CD4-positive, alpha-beta T cell treated with Interleukin-1 beta for 1 hour (primary cell): ENCODE measurements around the gene RBM15B.
"Not testable (repeated sequence)": the region's sequence is repeated elsewhere in the genome, so short reads cannot be mapped to it uniquely, and the experiment has no call there.

Experiments used
- DNase-seq, 2 donors: peaks; one replicate each; pipeline ENCODE4 v3.0.0-alpha.2; 2020 to 2022

RBM15B gene

GRCh38 chr3:51391075-51391565 lies at the start of gene RBM15B:
Gene RBM15B (plus strand): TSS chr3:51391285. CDS start chr3:51391400, 115 bp downstream.
- peak; percentile 98 for DNase-seq

GRCh38 chr3:51343918-51344687 lies 47.0 kb upstream of the RBM15B start:
- no peak for DNase-seq

- DNase-seq: no peak
Measured at GRCh38 chr3:51350751-51351150, 40.3 kb upstream of the RBM15B start.

GRCh38 chr3:51353131-51353530 lies 38.0 kb upstream of the RBM15B start:
- DNase-seq: no peak

- DNase-seq: no peak
Measured at GRCh38 chr3:51353691-51354090, 37.4 kb upstream of the RBM15B start.

- no peak for DNase-seq
Measured at GRCh38 chr3:51354172-51354571, 36.9 kb upstream of the RBM15B start.

GRCh38 chr3:51354731-51355615 lies 36.1 kb upstream of the RBM15B start:
- no peak for DNase-seq

GRCh38 chr3:51355891-51356578 lies 35.0 kb upstream of the RBM15B start:
- no peak for DNase-seq

GRCh38 chr3:51357856-51358255 lies 33.2 kb upstream of the RBM15B start:
- DNase-seq: no peak

- DNase-seq: no peak
Measured at GRCh38 chr3:51358981-51359380, 32.1 kb upstream of the RBM15B start.

- DNase-seq: no peak
Measured at GRCh38 chr3:51360806-51361205, 30.3 kb upstream of the RBM15B start.

- DNase-seq: no peak
Measured at GRCh38 chr3:51361746-51362145, 29.3 kb upstream of the RBM15B start.

GRCh38 chr3:51362476-51362875 lies 28.6 kb upstream of the RBM15B start:
- DNase-seq: no peak

- not testable (repeated sequence) for DNase-seq
Measured at GRCh38 chr3:51368276-51368675, 22.8 kb upstream of the RBM15B start.

GRCh38 chr3:51371943-51372557 lies 19.0 kb upstream of the RBM15B start:
- DNase-seq: peak; percentile 38 to 71

- no peak for DNase-seq
Measured at GRCh38 chr3:51373658-51374421, 17.2 kb upstream of the RBM15B start.

GRCh38 chr3:51374456-51374855 lies 16.6 kb upstream of the RBM15B start:
- no peak for DNase-seq

- no peak for DNase-seq
Measured at GRCh38 chr3:51375136-51375535, 15.9 kb upstream of the RBM15B start.

- no peak for DNase-seq
Measured at GRCh38 chr3:51375571-51375970, 15.5 kb upstream of the RBM15B start.

- no peak for DNase-seq
Measured at GRCh38 chr3:51378065-51378464, 13.0 kb upstream of the RBM15B start.

GRCh38 chr3:51378726-51379125 lies 12.4 kb upstream of the RBM15B start:
- DNase-seq: no peak

- DNase-seq: no peak
Measured at GRCh38 chr3:51379301-51379700, 11.8 kb upstream of the RBM15B start.
